Type B pancreatic cell (in vitro differentiated cells): ENCODE results near the gene CMTM5. TPM values are rescaled to one million over a fixed set of nuclear protein-coding genes. Genes with fewer than 3 reads are reported as not detected.

Experiments used
- DNase-seq: peaks from one replicate; pipeline ENCODE4 v3.0.0; 2021; ENCODE audit warnings: mixed read lengths; ENCODE audit not compliant: unreplicated experiment; ENCODE audit errors: extremely low spot score
- H3K27ac Mint-ChIP-seq: 2 replicates; pipeline ENCODE4 v1.8.0; 2021; ENCODE audit warnings: mild to moderate bottlenecking, mixed read lengths
- H3K27me3 Mint-ChIP-seq: 2 replicates; pipeline ENCODE4 v1.8.0; 2021; ENCODE audit warnings: mixed read lengths
- H3K36me3 Mint-ChIP-seq: 2 replicates; pipeline ENCODE4 v1.8.0; 2021; ENCODE audit warnings: mixed read lengths
- H3K4me1 Mint-ChIP-seq: one replicate; pipeline ENCODE4 v1.8.0; 2021; ENCODE audit warnings: mixed read lengths; ENCODE audit not compliant: unreplicated experiment
- H3K4me3 Mint-ChIP-seq: 2 replicates; pipeline ENCODE4 v1.8.0; 2021; ENCODE audit warnings: mild to moderate bottlenecking, mixed read lengths
- H3K9me3 Mint-ChIP-seq: 2 replicates; pipeline ENCODE4 v1.8.0; 2021; ENCODE audit warnings: mixed read lengths
- CTCF ChIP-seq: fragments of 200-600 bp; sonication (generic); conservative IDR thresholded peaks from 2 replicates; pipeline ENCODE4 v1.5.0; 2021; ENCODE audit warnings: antibody characterized with exemption, mild to moderate bottlenecking
- total RNA-seq: library from RNA; stranded (reverse); gene quantifications from 2 replicates; pipeline ENCODE4 v1.2.1, GENCODE V29; 2021; ENCODE audit warnings: low replicate concordance

CMTM5 gene
- total RNA-seq, 1 donor from 2014 or later: 0.19 TPM

GRCh38 chr14:23364164-23365035 is 12.4 kb upstream of the CMTM5 start:
- TF ChIP-seq CTCF: no peak
- Mint-ChIP-seq H3K36me3 (peaks cover 10% of the 10 kb centered on the region), H3K27ac (peak overlapping the region; percentile 96), H3K9me3 (no peaks in the 10 kb centered on the region), H3K4me3 (peak overlapping the region; percentile 96), H3K4me1 (peaks cover 29% of the 10 kb centered on the region), H3K27me3 (peaks cover 11% of the 10 kb centered on the region)
- no peak for DNase-seq

DNA sequence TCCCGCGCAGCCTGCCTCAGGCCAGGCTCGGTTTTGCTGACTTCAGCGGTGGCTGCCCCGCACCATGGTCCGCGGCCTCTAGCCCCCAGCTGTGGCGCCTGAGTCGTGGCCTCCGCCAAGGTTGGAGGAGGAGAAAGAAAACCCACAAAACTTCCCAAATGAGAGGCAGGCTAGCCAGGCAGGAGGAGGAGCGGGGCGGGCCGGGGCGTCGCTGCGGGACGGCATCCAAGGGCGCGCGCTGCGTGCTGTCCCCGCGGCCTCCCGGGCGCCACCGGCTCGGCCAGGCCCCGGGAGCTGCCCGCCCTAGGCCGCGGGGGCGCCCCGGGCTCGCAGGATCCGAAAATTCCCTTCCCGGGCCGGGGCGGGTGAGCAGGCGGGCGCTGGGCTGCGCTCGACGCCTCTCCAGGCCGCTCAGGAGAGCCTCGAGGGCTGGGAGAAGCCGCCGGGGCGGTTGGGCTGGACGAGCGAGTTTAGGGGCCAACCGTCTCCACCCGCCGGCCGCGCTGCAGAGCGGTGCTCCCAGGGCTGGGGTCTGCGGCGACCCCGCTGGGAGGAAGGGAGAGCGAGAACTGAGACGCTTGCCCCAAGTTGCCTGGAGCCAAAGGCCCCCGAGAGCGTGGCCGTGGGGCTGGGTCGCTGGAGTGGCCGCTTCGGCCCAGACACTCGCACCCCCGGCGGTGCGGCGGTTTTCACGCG is 11.7 kb upstream of the CMTM5 start, which contains the start of gene EFS:
Gene EFS, minus strand, starts transcription at position 137 of the 696 bp plus-strand sequence. CDS start 147 bp downstream, outside the sequence.
- no peak for DNase-seq
- H3K4me1 Mint-ChIP-seq: peaks cover 29% of the 10 kb centered on the region
- H3K4me3 Mint-ChIP-seq: peak within 1 kb of the TSS; percentile 96
- H3K27ac Mint-ChIP-seq: peak within 1 kb of the TSS; percentile 96
- no peaks in the 10 kb centered on the region for H3K9me3 Mint-ChIP-seq
- no peak for TF ChIP-seq CTCF
- H3K36me3 Mint-ChIP-seq: peaks cover 10% of the 10 kb centered on the region
- peaks cover 11% of the 10 kb centered on the region for H3K27me3 Mint-ChIP-seq

DNA sequence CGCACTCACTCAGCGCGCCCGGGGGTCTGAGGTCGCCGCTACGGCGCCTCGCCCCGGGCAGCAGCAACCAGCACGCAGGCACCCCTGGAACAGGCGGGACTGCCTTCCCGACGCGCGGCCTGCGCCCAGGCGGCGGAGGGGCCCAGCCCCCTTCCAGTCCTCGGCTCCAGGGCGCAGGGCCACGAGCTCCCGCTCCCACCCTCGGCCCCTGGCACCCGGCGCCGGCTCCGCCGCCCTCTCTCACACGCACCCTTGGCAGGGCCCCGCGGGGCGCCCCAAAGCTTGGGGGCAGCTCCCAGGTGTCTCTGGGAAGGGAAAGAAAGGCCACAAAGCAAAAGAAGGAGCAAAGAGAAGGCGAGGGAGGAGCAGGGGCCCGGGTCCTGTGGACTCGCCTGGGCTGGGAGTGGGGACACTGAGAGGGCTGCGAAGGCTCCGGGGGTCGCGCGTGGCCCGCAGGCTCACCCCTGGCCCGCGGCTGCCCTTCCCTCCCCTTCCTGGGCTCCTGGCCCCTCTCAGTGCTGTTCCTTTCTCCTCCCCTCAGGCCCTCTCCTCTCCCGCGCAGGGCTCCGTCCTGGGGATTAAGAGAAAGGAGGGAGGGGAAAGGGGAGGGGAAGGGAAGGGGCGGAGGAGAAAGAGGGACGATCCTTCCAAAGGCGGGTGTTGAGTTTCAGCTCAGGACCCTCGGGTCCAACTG is 11.0 kb upstream of the CMTM5 start:
- Mint-ChIP-seq H3K4me1 (peaks cover 28% of the 10 kb centered on the region), H3K27ac (peak overlapping the region; percentile 83), H3K27me3 (peaks cover 11% of the 10 kb centered on the region), H3K36me3 (peaks cover 8% of the 10 kb centered on the region), H3K4me3 (peak overlapping the region; percentile 86), H3K9me3 (no peaks in the 10 kb centered on the region)
- TF ChIP-seq CTCF: no peak
- DNase-seq: no peak

- Mint-ChIP-seq H3K9me3 (no peaks in the 10 kb centered on the region), H3K27me3 (peaks cover 12% of the 10 kb centered on the region), H3K36me3 (peaks cover 4% of the 10 kb centered on the region), H3K27ac (peak overlapping the region; percentile 83), H3K4me3 (peak overlapping the region; percentile 86), H3K4me1 (peaks cover 23% of the 10 kb centered on the region)
- DNase-seq: peak; percentile 88
- TF ChIP-seq CTCF: no peak
These were observed 10.4 kb upstream of the CMTM5 start for GRCh38 chr14:23366426-23366921.

DNA sequence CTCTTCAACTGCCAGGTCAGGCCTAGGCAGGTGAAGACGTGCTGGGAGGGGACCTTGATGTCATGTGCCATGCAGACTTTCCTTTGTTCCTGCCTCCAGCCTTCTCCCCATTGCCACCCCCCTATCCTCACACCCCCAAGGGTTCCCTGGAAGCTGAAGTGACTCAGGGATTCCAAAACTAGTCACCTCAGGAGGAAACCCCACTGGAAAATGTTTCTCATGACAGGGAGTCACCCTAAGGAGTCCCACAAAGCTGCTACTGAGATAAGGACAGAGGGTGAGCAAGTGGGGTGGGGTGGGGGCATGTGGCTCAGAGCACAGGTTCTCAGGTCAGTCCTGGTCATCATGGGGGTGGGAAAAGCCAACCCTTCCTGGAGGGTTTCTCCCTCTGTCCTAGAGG is 6.6 kb upstream of the CMTM5 start:
- DNase-seq: no peak
- no peaks in the 10 kb centered on the region for H3K9me3 Mint-ChIP-seq
- no peak for TF ChIP-seq CTCF
- H3K4me1 Mint-ChIP-seq: peaks cover 8% of the 10 kb centered on the region
- H3K27ac Mint-ChIP-seq: no peak overlapping the region
- H3K27me3 Mint-ChIP-seq: peaks cover 14% of the 10 kb centered on the region
- H3K4me3 Mint-ChIP-seq: no peak overlapping the region
- H3K36me3 Mint-ChIP-seq: no peaks in the 10 kb centered on the region
